A673 (cell line): ENCODE measurements around the gene ASXL1. TPM values are rescaled to one million over a fixed set of nuclear protein-coding genes. Genes with fewer than 3 reads are reported as not detected.

Source experiments
- BruUV-seq: library from RNA; stranded (reverse); fragments of 400-500 nt; replicated peaks from 2 replicates; lab custom pipeline; 2021; lab: Mats Ljungman, UMichigan
- CTCF ChIA-PET: fragments of 300-600 bp; sonication (Branson Sonifier 250); formaldehyde crosslinking; loops from one replicate; lab custom pipeline; 2022; ENCODE audit warnings: antibody characterized with exemption; lab: Charles Lee
- POLR2A ChIA-PET: fragments of 300-600 bp; sonication (Branson Sonifier 250); formaldehyde crosslinking; loops from one replicate; lab custom pipeline; 2022; ENCODE audit warnings: antibody characterized with exemption; ENCODE audit not compliant: low non-redundant PET; lab: Charles Lee
- DNase-seq: peaks from one replicate; pipeline ENCODE4 v3.0.0-alpha.2; 2015; ENCODE audit warnings: low spot score
- H3K27ac ChIP-seq: fragments of 200-600 bp; sonication (generic); 2 replicates; pipeline ENCODE4 v1.5.1; 2016; ENCODE audit warnings: mixed run types, low read depth, mild to moderate bottlenecking, mixed read lengths, antibody characterized with exemption, low read length; ENCODE audit not compliant: poor library complexity, severe bottlenecking
- H3K27me3 ChIP-seq: fragments of 200-600 bp; sonication (generic); replicated peaks from 2 replicates; pipeline ENCODE4 v1.6.1; 2017; ENCODE audit warnings: mixed run types, low read depth, mild to moderate bottlenecking, mixed read lengths, antibody characterized with exemption, low read length; ENCODE audit not compliant: insufficient read depth, poor library complexity
- H3K36me3 ChIP-seq: fragments of 200-600 bp; sonication (generic); 2 replicates; pipeline ENCODE4 v1.6.1; 2016; ENCODE audit warnings: mixed run types, mild to moderate bottlenecking, mixed read lengths, antibody characterized with exemption, low read length; ENCODE audit not compliant: insufficient read depth, poor library complexity, severe bottlenecking
- H3K4me1 ChIP-seq: fragments of 200-600 bp; sonication (generic); 2 replicates; pipeline ENCODE4 v1.6.1; 2017; ENCODE audit warnings: mixed run types, mild to moderate bottlenecking, mixed read lengths, antibody characterized with exemption, low read length; ENCODE audit not compliant: insufficient read depth, poor library complexity, severe bottlenecking
- H3K4me3 ChIP-seq: fragments of 200-600 bp; sonication (generic); 2 replicates; pipeline ENCODE4 v1.5.1; 2016; ENCODE audit warnings: low read depth, mixed run types, mild to moderate bottlenecking, mixed read lengths, low read length; ENCODE audit not compliant: poor library complexity, severe bottlenecking
- H3K9me3 ChIP-seq: fragments of 200-600 bp; sonication (generic); 2 replicates; pipeline ENCODE4 v1.6.1; 2016; ENCODE audit warnings: mixed run types, low read depth, mild to moderate bottlenecking, mixed read lengths, antibody characterized with exemption, low read length; ENCODE audit not compliant: poor library complexity, severe bottlenecking
- CTCF ChIP-seq: fragments of 300-800, 200-600 bp; sonication (generic); conservative IDR thresholded peaks from 2 replicates; pipeline ENCODE4 v1.5.1; 2017; ENCODE audit warnings: low read depth, mild to moderate bottlenecking, antibody characterized with exemption, low read length, moderate library complexity, mixed read lengths
- EZH2 ChIP-seq: fragments of 200-600 bp; sonication (generic); IDR thresholded peaks from 2 replicates; pipeline ENCODE4 v1.6.1; 2017; ENCODE audit warnings: borderline replicate concordance, low read depth, mild to moderate bottlenecking, mixed read lengths, antibody characterized with exemption, low read length; ENCODE audit not compliant: poor library complexity, severe bottlenecking
- intact Hi-C: fragments of 100-400 bp; cut with micrococcal nuclease; formaldehyde crosslinking; loops from one replicate; pipeline ENCODE4 v1.10.0; 2022; ENCODE audit not compliant: unreplicated experiment
- total RNA-seq: library from RNA; stranded (reverse); gene quantifications from 2 replicates; pipeline ENCODE4 v1.2.3, GENCODE V29; 2021

ASXL1 gene
- total RNA-seq, 1 experiment from 2014 or later = 101 TPM

GRCh38 chr20:32479697-32480171 is 121.6 kb downstream of the ASXL1 start:
- CTCF ChIA-PET = no interaction called here
- TF ChIP-seq CTCF = no peak
- TF ChIP-seq EZH2 = no peak
- DNase-seq = no peak
- no peak overlapping the region for H3K4me3 ChIP-seq
- no peaks in the 10 kb centered on the region for H3K36me3 ChIP-seq
- no peaks in the 10 kb centered on the region for H3K27me3 ChIP-seq
- POLR2A ChIA-PET = no interaction called here
- peaks cover 10% of the 10 kb centered on the region for H3K4me1 ChIP-seq
- BruUV-seq = no TSS peak
- intact Hi-C loops = loop anchor here (5.0 kb wide), 1 partner anchor 202 kb away; the partner anchor contains the start of gene KIF3B
- no peak overlapping the region for H3K27ac ChIP-seq
- no peaks in the 10 kb centered on the region for H3K9me3 ChIP-seq

GRCh38 chr20:32480371-32481241 is 122.5 kb downstream of the ASXL1 start:
- ChIA-PET CTCF (no interaction called here), POLR2A (no interaction called here)
- peaks cover 4% of the 10 kb centered on the region for H3K4me1 ChIP-seq
- H3K36me3 ChIP-seq = no peaks in the 10 kb centered on the region
- intact Hi-C loops = loop anchor here (5.0 kb wide), 1 partner anchor 203 kb away; the partner anchor contains the start of gene KIF3B
- no peaks in the 10 kb centered on the region for H3K9me3 ChIP-seq
- H3K27me3 ChIP-seq = no peaks in the 10 kb centered on the region
- no peak overlapping the region for H3K27ac ChIP-seq
- no TSS peak for BruUV-seq
- H3K4me3 ChIP-seq = no peak overlapping the region
- DNase-seq = no peak
- no peak for TF ChIP-seq CTCF
- TF ChIP-seq EZH2 = no peak

GRCh38 chr20:32481311-32482142 is 123.4 kb downstream of the ASXL1 start:
- no peak for TF ChIP-seq EZH2
- no peak for TF ChIP-seq CTCF
- Histone ChIP-seq H3K9me3 (no peaks in the 10 kb centered on the region), H3K27ac (no peak overlapping the region), H3K36me3 (no peaks in the 10 kb centered on the region), H3K27me3 (peaks cover 4% of the 10 kb centered on the region), H3K4me3 (no peak overlapping the region), H3K4me1 (no peaks in the 10 kb centered on the region)
- intact Hi-C loops = loop anchor here (5.0 kb wide), 1 partner anchor 204 kb away; the partner anchor contains the start of gene KIF3B
- CTCF ChIA-PET = no interaction called here
- POLR2A ChIA-PET = no interaction called here
- DNase-seq = no peak
- BruUV-seq = no TSS peak
